ENCODE data around the gene TOPORS.

The TOPORS gene

GRCh38 chr9:32501868-32502267 is 50.5 kb downstream of the TOPORS start:
- no peak for DNase-seq

DNA sequence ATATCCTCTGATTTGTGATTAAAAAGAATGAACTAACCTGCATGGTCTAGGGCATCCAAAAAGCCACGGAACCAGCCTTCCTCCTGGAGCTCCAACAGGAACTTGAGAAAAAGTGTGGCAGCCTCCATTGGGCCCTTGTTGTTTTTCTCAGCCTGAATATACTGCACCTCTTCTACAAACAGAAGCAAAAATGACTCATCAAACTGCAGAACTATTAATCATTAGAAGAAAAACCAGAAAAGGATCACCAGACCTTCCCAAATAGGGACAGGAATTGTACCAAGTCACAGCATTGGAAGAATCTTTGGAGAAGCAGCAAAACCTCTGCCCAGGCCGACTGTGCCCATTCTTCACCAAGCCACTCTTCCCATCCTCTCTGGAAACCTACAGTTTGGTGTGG is 51.6 kb downstream of the TOPORS start:
- DNase-seq = no peak

DNA sequence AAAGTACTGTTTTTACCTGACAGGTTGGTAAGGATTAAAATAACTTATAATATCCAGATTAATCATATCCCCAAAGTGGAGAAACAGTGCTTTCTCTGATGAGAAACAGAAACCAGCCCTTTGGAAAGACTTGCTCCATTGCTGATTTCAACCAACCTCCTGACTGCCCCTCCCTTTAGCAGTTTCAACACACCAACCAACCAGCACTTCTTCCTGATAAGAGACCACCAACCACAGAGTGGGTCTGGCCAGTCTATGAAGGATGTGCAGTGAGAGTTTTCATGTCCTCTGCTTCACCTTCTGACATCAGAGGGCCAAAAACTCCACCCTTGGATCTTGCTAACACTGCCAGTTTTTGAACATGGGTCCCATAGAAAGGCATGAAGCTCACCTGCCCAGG is 54.5 kb downstream of the TOPORS start:
- no peak for DNase-seq

GRCh38 chr9:32490601-32491000 is 61.8 kb downstream of the TOPORS start:
- no peak for DNase-seq
